WTC11 (cell line): ENCODE measurements around the gene XPR1.

Source experiments
- ATF2 ChIP-seq: sonication (generic); formaldehyde crosslinking; IDR thresholded peaks from 2 replicates; pipeline ENCODE4 v1.8.1; 2022; ENCODE audit warnings: low read depth, missing genetic modification reagents, borderline replicate concordance
- ATF3 ChIP-seq: sonication (generic); formaldehyde crosslinking; conservative IDR thresholded peaks from 2 replicates; pipeline ENCODE4 v1.8.1; 2022; ENCODE audit warnings: mild to moderate bottlenecking, missing genetic modification reagents
- ELF4 ChIP-seq: sonication (generic); formaldehyde crosslinking; IDR thresholded peaks from 2 replicates; pipeline ENCODE4 v1.8.1; 2022; ENCODE audit warnings: low read depth, mild to moderate bottlenecking, moderate library complexity, missing genetic modification reagents
- ESRRA ChIP-seq: sonication (generic); formaldehyde crosslinking; IDR thresholded peaks from 2 replicates; pipeline ENCODE4 v1.8.1; 2022; ENCODE audit warnings: mild to moderate bottlenecking, missing genetic modification reagents, borderline replicate concordance
- FOXP1 ChIP-seq: sonication (generic); formaldehyde crosslinking; IDR thresholded peaks from 2 replicates; pipeline ENCODE4 v1.8.0; 2022; ENCODE audit warnings: missing genetic modification reagents, mild to moderate bottlenecking, moderate library complexity, borderline replicate concordance
- MLX ChIP-seq: sonication (generic); formaldehyde crosslinking; IDR thresholded peaks from 2 replicates; pipeline ENCODE4 v1.8.1; 2023; ENCODE audit warnings: mild to moderate bottlenecking, missing genetic modification reagents, moderate library complexity
- MYBL2 ChIP-seq: sonication (generic); formaldehyde crosslinking; IDR thresholded peaks from 2 replicates; pipeline ENCODE4 v1.8.1; 2023; ENCODE audit warnings: mild to moderate bottlenecking, moderate library complexity, missing genetic modification reagents
- USF1 ChIP-seq: sonication (generic); formaldehyde crosslinking; IDR thresholded peaks from 2 replicates; pipeline ENCODE4 v1.8.0; 2022; ENCODE audit warnings: mild to moderate bottlenecking, missing genetic modification reagents
- TF ChIP-seq, protein P1 (sequence below): fragments of 200-600 bp; IDR thresholded peaks from 2 replicates; pipeline ENCODE4 v1.8.0; 2022; ENCODE audit warnings: antibody characterized with exemption
- TF ChIP-seq, protein P2 (sequence below): sonication (generic); formaldehyde crosslinking; IDR thresholded peaks from 2 replicates; pipeline ENCODE4 v1.8.0; 2022; ENCODE audit warnings: mild to moderate bottlenecking, missing genetic modification reagents
- TF ChIP-seq, protein P3 (sequence below): sonication (generic); formaldehyde crosslinking; IDR thresholded peaks from 2 replicates; pipeline ENCODE4 v1.8.0; 2022; ENCODE audit warnings: mild to moderate bottlenecking, missing genetic modification reagents
- TF ChIP-seq, protein P4 (sequence below): sonication (generic); formaldehyde crosslinking; IDR thresholded peaks from 2 replicates; pipeline ENCODE4 v1.8.0; 2023; ENCODE audit warnings: mild to moderate bottlenecking, missing genetic modification reagents
- TF ChIP-seq, protein P5 (sequence below): fragments of 250-450 bp; sonication (Bioruptor Pico); IDR thresholded peaks from 2 replicates; pipeline ENCODE4 v1.9.0; 2021; ENCODE audit warnings: mild to moderate bottlenecking, borderline replicate concordance

- TF ChIP-seq, protein P1, sequence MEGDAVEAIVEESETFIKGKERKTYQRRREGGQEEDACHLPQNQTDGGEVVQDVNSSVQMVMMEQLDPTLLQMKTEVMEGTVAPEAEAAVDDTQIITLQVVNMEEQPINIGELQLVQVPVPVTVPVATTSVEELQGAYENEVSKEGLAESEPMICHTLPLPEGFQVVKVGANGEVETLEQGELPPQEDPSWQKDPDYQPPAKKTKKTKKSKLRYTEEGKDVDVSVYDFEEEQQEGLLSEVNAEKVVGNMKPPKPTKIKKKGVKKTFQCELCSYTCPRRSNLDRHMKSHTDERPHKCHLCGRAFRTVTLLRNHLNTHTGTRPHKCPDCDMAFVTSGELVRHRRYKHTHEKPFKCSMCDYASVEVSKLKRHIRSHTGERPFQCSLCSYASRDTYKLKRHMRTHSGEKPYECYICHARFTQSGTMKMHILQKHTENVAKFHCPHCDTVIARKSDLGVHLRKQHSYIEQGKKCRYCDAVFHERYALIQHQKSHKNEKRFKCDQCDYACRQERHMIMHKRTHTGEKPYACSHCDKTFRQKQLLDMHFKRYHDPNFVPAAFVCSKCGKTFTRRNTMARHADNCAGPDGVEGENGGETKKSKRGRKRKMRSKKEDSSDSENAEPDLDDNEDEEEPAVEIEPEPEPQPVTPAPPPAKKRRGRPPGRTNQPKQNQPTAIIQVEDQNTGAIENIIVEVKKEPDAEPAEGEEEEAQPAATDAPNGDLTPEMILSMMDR = no peak
- TF ChIP-seq ESRRA (CRISPR knock-in tag) (no peak), ELF4 (CRISPR knock-in tag) (no peak), ATF2 (no peak), USF1 (no peak), MYBL2 (CRISPR knock-in tag) (no peak), ATF3 (CRISPR knock-in tag) (no peak), MLX (no peak), FOXP1 (CRISPR knock-in tag) (no peak)
- TF ChIP-seq, protein P2, sequence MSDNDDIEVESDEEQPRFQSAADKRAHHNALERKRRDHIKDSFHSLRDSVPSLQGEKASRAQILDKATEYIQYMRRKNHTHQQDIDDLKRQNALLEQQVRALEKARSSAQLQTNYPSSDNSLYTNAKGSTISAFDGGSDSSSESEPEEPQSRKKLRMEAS (CRISPR knock-in tag) = no peak
- TF ChIP-seq, protein P3, sequence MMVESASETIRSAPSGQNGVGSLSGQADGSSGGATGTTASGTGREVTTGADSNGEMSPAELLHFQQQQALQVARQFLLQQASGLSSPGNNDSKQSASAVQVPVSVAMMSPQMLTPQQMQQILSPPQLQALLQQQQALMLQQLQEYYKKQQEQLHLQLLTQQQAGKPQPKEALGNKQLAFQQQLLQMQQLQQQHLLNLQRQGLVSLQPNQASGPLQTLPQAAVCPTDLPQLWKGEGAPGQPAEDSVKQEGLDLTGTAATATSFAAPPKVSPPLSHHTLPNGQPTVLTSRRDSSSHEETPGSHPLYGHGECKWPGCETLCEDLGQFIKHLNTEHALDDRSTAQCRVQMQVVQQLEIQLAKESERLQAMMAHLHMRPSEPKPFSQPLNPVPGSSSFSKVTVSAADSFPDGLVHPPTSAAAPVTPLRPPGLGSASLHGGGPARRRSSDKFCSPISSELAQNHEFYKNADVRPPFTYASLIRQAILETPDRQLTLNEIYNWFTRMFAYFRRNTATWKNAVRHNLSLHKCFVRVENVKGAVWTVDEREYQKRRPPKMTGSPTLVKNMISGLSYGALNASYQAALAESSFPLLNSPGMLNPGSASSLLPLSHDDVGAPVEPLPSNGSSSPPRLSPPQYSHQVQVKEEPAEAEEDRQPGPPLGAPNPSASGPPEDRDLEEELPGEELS (CRISPR knock-in tag) = no peak
- TF ChIP-seq, protein P4, sequence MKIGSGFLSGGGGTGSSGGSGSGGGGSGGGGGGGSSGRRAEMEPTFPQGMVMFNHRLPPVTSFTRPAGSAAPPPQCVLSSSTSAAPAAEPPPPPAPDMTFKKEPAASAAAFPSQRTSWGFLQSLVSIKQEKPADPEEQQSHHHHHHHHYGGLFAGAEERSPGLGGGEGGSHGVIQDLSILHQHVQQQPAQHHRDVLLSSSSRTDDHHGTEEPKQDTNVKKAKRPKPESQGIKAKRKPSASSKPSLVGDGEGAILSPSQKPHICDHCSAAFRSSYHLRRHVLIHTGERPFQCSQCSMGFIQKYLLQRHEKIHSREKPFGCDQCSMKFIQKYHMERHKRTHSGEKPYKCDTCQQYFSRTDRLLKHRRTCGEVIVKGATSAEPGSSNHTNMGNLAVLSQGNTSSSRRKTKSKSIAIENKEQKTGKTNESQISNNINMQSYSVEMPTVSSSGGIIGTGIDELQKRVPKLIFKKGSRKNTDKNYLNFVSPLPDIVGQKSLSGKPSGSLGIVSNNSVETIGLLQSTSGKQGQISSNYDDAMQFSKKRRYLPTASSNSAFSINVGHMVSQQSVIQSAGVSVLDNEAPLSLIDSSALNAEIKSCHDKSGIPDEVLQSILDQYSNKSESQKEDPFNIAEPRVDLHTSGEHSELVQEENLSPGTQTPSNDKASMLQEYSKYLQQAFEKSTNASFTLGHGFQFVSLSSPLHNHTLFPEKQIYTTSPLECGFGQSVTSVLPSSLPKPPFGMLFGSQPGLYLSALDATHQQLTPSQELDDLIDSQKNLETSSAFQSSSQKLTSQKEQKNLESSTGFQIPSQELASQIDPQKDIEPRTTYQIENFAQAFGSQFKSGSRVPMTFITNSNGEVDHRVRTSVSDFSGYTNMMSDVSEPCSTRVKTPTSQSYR (CRISPR knock-in tag) = no peak
- TF ChIP-seq, protein P5, sequence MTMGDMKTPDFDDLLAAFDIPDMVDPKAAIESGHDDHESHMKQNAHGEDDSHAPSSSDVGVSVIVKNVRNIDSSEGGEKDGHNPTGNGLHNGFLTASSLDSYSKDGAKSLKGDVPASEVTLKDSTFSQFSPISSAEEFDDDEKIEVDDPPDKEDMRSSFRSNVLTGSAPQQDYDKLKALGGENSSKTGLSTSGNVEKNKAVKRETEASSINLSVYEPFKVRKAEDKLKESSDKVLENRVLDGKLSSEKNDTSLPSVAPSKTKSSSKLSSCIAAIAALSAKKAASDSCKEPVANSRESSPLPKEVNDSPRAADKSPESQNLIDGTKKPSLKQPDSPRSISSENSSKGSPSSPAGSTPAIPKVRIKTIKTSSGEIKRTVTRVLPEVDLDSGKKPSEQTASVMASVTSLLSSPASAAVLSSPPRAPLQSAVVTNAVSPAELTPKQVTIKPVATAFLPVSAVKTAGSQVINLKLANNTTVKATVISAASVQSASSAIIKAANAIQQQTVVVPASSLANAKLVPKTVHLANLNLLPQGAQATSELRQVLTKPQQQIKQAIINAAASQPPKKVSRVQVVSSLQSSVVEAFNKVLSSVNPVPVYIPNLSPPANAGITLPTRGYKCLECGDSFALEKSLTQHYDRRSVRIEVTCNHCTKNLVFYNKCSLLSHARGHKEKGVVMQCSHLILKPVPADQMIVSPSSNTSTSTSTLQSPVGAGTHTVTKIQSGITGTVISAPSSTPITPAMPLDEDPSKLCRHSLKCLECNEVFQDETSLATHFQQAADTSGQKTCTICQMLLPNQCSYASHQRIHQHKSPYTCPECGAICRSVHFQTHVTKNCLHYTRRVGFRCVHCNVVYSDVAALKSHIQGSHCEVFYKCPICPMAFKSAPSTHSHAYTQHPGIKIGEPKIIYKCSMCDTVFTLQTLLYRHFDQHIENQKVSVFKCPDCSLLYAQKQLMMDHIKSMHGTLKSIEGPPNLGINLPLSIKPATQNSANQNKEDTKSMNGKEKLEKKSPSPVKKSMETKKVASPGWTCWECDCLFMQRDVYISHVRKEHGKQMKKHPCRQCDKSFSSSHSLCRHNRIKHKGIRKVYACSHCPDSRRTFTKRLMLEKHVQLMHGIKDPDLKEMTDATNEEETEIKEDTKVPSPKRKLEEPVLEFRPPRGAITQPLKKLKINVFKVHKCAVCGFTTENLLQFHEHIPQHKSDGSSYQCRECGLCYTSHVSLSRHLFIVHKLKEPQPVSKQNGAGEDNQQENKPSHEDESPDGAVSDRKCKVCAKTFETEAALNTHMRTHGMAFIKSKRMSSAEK (CRISPR knock-in tag) = no peak
Measured at GRCh38 chr1:180886338-180886737, 254.5 kb downstream of the XPR1 start.
